Common myeloid progenitor, CD34-positive (primary cell): ENCODE data around the gene INIP.

Source experiments
- CTCF ChIA-PET: fragments of 350-600 bp; sonication (Branson Sonifier 250); formaldehyde crosslinking; loops from one replicate; lab custom pipeline; 2021; ENCODE audit warnings: antibody characterized with exemption; lab: Charles Lee
- POLR2A ChIA-PET: fragments of 350-600 bp; sonication (Branson Sonifier 250); formaldehyde crosslinking; loops from one replicate; lab custom pipeline; 2021; ENCODE audit warnings: antibody characterized with exemption; lab: Charles Lee
- DNase-seq, 3 donors: peaks; one replicate each; pipeline versions ENCODE4 v3.0.0 to v3.0.0-alpha.2; 2013
- H3K27ac ChIP-seq, 2 experiments: 1 replicate in 1 of 2; 2 replicates in 1 of 2; pipeline ENCODE4 v1.7.0; 2013; ENCODE audit warnings: inconsistent platforms in 2 of 2, low read length in 2 of 2, mild to moderate bottlenecking in 2 of 2, low read depth in 1 of 2, moderate library complexity in 1 of 2; ENCODE audit not compliant: severe bottlenecking in 2 of 2, insufficient read depth in 1 of 2, poor library complexity in 1 of 2
- H3K27me3 ChIP-seq, 5 experiments: replicated peaks in 2 of 5; 1 replicate in 3 of 5; 2 replicates in 2 of 5; pipeline versions ENCODE4 v1.6.1 to v1.7.0; 2013; ENCODE audit warnings: low read length in 4 of 5, mild to moderate bottlenecking in 2 of 5, moderate library complexity in 2 of 5, inconsistent platforms in 1 of 5; ENCODE audit not compliant: insufficient read depth in 5 of 5, control insufficient read depth in 4 of 5
- H3K36me3 ChIP-seq, 4 experiments: 1 replicate in 2 of 4; 2 replicates in 2 of 4; pipeline versions ENCODE4 v1.6.1 to v1.7.0; 2013; ENCODE audit warnings: low read length in 3 of 4, control low read depth in 1 of 4, mild to moderate bottlenecking in 1 of 4; ENCODE audit not compliant: control insufficient read depth in 4 of 4, insufficient read depth in 4 of 4
- H3K4me1 ChIP-seq, 4 experiments: 1 replicate in 3 of 4; 2 replicates in 1 of 4; pipeline versions ENCODE4 v1.6.1 to v1.7.1; 2013; ENCODE audit warnings: low read length in 3 of 4, mild to moderate bottlenecking in 3 of 4, control low read depth in 1 of 4, inconsistent platforms in 1 of 4, moderate library complexity in 1 of 4; ENCODE audit not compliant: control insufficient read depth in 4 of 4, insufficient read depth in 4 of 4; ENCODE audit errors: control extremely low read depth in 1 of 4
- H3K4me3 ChIP-seq, 7 experiments: 1 replicate in 4 of 7; 2 replicates in 3 of 7; pipeline versions ENCODE4 v1.5.1 to v1.7.0; 2013; ENCODE audit warnings: mild to moderate bottlenecking in 7 of 7, low read length in 6 of 7, moderate library complexity in 6 of 7, inconsistent platforms in 2 of 7, low read depth in 2 of 7, control low read depth in 1 of 7; ENCODE audit not compliant: insufficient read depth in 4 of 7, control insufficient read depth in 1 of 7; ENCODE audit errors: extremely low read depth in 1 of 7
- H3K9me3 ChIP-seq, 5 experiments: 1 replicate in 4 of 5; 2 replicates in 1 of 5; pipeline versions ENCODE4 v1.6.1 to v1.7.1; 2013; ENCODE audit warnings: low read length in 4 of 5, mild to moderate bottlenecking in 2 of 5, inconsistent platforms in 1 of 5, low read depth in 1 of 5, moderate library complexity in 1 of 5; ENCODE audit not compliant: control insufficient read depth in 4 of 5, insufficient read depth in 2 of 5; ENCODE audit errors: control extremely low read depth in 1 of 5
- WGBS: methylation state at CpG from one replicate; pipeline ENCODE4 v1.1.5; 2013; ENCODE audit not compliant: insufficient coverage; 5-methylcytosine and 5-hydroxymethylcytosine counted together

The INIP gene

DNA sequence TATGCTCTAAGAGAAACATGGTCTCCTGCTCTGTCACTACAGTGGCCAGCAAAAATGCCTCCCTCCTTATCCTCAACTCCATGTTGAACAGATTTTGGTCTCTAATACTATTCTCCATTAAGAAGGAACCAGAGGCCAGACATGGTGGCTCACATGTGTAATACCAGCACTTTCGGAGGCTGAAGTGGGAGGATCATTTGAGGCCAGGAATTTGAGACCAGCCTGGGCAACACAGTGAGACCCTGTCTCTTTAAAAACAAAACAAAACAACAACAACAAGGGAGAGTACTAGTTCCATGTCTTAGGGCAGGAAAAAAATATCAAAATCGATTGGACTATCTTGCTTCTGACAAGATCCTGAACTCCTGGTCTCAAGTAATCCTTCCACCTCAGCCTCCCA, 14.6 kb downstream of the INIP start:
- ChIA-PET CTCF (no interaction called here), POLR2A (no interaction called here)
- H3K4me3 ChIP-seq: no peak overlapping the region
- H3K27ac ChIP-seq: no peak overlapping the region
- no peaks in the 10 kb centered on the region for H3K4me1 ChIP-seq
- DNase-seq: no peak
- no peaks in the 10 kb centered on the region for H3K9me3 ChIP-seq
- peaks cover 0 to 10% (median 6%) of the 10 kb centered on the region in 4 experiments for H3K36me3 ChIP-seq
- H3K27me3 ChIP-seq: no peaks in the 10 kb centered on the region
- WGBS: 100% methylated on average over 1 of the region's 2 CpGs

- DNase-seq: no peak
- POLR2A ChIA-PET: no interaction called here
- H3K36me3 ChIP-seq: peaks cover 0 to 21% (median 18%) of the 10 kb centered on the region in 4 experiments
- H3K27ac ChIP-seq: no peak overlapping the region
- H3K4me3 ChIP-seq: no peak overlapping the region
- H3K9me3 ChIP-seq: no peaks in the 10 kb centered on the region
- no peaks in the 10 kb centered on the region for H3K27me3 ChIP-seq
- CTCF ChIA-PET: interaction anchor here (1.1 kb wide), 1 partner anchor 256 kb away, joined by 4 read pairs; no protein-coding TSS in a partner anchor
- H3K4me1 ChIP-seq: no peaks in the 10 kb centered on the region
Measured at GRCh38 chr9:112700085-112700484, 17.8 kb downstream of the INIP start.

DNA sequence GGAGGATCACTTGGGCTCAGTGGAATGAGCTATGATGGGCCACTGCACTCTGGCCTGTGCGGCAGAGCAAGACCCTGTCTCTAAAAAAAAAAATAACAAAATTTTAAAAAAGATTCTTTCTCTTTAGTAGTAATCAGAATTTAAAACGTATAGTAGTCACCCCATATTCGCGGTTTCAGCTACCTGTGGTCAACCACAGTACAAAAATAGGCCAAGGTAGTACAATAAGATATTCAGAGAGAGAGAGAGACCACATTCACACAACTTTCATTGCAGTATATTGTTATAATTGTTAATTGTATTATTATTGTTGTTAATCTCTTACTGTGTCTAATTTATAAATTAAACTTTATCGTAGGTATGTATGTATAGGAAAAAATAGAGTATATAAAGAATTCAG, 18.7 kb downstream of the INIP start:
- CTCF ChIA-PET: interaction anchor here (1.1 kb wide), 1 partner anchor 255 kb away, joined by 4 read pairs; no protein-coding TSS in a partner anchor
- Histone ChIP-seq H3K27me3 (no peaks in the 10 kb centered on the region), H3K4me3 (no peak overlapping the region), H3K9me3 (no peaks in the 10 kb centered on the region), H3K4me1 (no peaks in the 10 kb centered on the region), H3K27ac (no peak overlapping the region), H3K36me3 (peaks cover 0 to 21% (median 18%) of the 10 kb centered on the region in 4 experiments)
- no CpG with 5 or more reads among the region's 5 CpGs for WGBS
- DNase-seq: no peak
- POLR2A ChIA-PET: no interaction called here

- no peak for DNase-seq
- peaks cover 2 to 34% (median 23%) of the 10 kb centered on the region in 4 experiments for H3K36me3 ChIP-seq
- WGBS: 95% methylated on average over 4 of the region's 5 CpGs
- ChIA-PET POLR2A (no interaction called here), CTCF (no interaction called here)
- no peaks in the 10 kb centered on the region for H3K9me3 ChIP-seq
- no peaks in the 10 kb centered on the region for H3K27me3 ChIP-seq
- H3K4me1 ChIP-seq: no peaks in the 10 kb centered on the region
- no peak overlapping the region for H3K4me3 ChIP-seq
- no peak overlapping the region for H3K27ac ChIP-seq
Measured at GRCh38 chr9:112696461-112696860, 21.5 kb downstream of the INIP start.

DNA sequence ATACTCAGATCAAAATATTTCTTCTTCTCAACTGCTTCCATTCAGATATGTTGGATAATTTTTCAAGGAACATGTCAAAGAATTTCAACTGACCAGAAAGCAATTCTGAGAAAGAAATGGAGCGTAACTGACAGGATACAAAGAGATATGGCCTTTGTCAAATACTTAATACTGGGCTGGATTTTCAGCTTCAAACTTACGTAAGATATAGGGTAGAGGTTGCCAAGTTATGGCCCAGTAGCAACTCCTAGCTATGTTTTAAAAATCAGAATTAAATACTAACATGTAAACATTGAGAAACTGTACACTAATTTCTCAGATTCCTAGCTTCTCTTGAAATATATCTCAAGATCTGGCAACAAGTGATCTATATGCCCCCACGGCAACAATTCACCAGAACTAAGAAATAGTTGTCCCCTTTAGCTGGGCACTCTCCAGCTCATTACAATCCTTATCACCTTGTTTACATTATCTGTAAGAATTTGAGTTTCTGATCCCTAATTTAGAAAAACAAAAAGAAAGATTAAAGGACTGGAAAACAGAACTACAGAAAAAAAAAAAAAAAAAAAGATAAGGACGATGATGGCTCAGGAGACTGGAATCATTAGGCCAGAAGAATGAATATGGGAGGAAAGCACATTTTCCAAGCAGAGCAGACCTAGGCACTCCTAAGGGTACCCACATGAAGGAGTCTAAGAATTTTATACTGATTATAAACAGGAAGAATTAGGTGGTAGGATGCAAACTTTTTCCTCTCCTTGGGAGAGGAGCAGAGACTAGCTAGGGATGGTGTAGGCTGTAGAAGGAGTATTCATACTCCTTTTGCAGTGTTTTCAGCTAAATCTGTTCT, 23.0 kb downstream of the INIP start:
- H3K4me3 ChIP-seq: no peak overlapping the region
- DNase-seq: no peak
- H3K4me1 ChIP-seq: no peaks in the 10 kb centered on the region
- no peaks in the 10 kb centered on the region for H3K27me3 ChIP-seq
- H3K27ac ChIP-seq: no peak overlapping the region
- ChIA-PET CTCF (no interaction called here), POLR2A (no interaction called here)
- 94% methylated on average over 3 of the region's 4 CpGs for WGBS
- no peaks in the 10 kb centered on the region for H3K9me3 ChIP-seq
- H3K36me3 ChIP-seq: peaks cover 9 to 43% (median 30%) of the 10 kb centered on the region in 4 experiments

GRCh38 chr9:112689161-112689740, 28.7 kb downstream of the INIP start:
- H3K9me3 ChIP-seq: no peaks in the 10 kb centered on the region
- no peak overlapping the region for H3K27ac ChIP-seq
- H3K36me3 ChIP-seq: peaks cover 12 to 53% (median 34%) of the 10 kb centered on the region in 4 experiments
- H3K27me3 ChIP-seq: no peaks in the 10 kb centered on the region
- 100% methylated on average over 4 of the region's 6 CpGs for WGBS
- ChIA-PET POLR2A (no interaction called here), CTCF (no interaction called here)
- H3K4me1 ChIP-seq: no peaks in the 10 kb centered on the region
- H3K4me3 ChIP-seq: no peak overlapping the region
- no peak for DNase-seq

DNA sequence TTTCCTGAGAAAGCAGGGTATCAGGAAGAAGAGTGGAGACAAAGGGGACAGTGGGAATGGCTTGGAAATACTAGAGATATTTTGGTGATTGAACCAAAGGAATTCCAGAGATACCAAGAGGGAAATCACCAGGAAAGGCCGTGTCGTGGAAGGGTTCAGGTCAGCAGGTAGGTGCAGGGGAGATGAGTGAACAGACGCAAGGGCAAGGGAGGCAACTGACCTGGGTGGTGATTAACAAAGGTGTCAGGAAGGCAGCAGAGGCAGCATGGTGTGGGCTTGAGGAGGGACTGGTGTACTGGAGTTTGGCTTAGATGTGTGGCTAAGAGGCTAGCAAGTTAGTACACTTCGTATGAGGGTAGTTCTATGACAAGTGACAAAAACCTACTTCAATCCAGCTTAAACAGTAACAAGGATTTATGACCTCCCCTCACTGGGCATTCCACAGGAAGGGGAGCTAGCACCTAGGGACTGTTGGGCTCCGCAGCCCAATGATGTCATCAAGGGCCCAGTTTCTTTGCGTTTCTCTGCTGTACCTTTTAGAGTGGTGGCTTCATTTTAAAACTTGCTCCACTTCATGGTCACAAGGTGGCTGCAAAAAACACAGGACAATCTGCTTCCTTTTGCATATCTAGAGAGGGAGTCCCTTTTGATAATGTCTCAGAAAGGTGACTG, 37.0 kb downstream of the INIP start:
- peaks cover 0 to 4% (median 2%) of the 10 kb centered on the region in 4 experiments for H3K36me3 ChIP-seq
- H3K9me3 ChIP-seq: peaks cover 3 to 20% (median 5%) of the 10 kb centered on the region in 5 experiments
- H3K27ac ChIP-seq: no peak overlapping the region
- WGBS: 94% methylated on average over 5 of the region's 6 CpGs
- CTCF ChIA-PET: no interaction called here
- no peak overlapping the region for H3K4me3 ChIP-seq
- H3K27me3 ChIP-seq: no peaks in the 10 kb centered on the region
- POLR2A ChIA-PET: no interaction called here
- DNase-seq: no peak
- no peaks in the 10 kb centered on the region for H3K4me1 ChIP-seq
